AG20443 (cell line): ENCODE data around the gene DEGS1.

Source experiments
- DNase-seq: peaks from one replicate; pipeline ENCODE4 v3.0.0; 2012; ENCODE audit warnings: low spot score, mixed read lengths

Gene DEGS1

DNA sequence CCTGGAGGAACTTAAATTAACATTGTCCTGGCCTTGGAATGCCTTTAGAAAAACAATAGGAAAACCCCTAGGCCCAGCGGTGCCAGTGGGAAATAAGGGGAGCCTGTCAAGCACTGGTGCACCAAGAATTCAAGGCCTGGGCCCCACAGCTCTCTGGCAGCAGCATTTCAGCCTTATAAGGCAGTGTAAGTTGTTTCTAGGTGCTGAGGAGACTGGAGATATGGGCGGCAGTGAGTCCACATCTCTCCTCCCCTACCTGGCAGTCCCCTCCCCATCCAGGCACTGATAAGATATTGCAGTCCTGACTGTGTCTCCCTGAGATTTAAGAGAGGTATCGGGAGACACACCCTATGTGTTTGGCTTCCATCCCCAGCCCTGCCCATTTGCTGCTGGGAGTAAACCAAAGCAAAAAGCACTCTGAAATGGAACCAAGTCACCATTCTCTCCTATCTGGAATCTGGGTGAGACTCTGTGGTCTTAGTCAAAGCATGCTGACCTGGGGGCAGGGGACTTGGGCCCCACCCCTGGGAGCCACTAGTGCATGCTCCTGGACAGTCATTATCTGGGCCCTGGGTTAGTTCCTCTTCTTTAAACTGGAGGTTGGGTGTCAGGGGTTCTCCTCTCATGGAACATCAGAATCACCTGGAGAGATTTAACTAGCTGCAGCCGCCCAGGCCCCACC lies 30.5 kb downstream of the DEGS1 start:
- no peak for DNase-seq

GRCh38 chr1:224216382-224216781 lies 33.3 kb downstream of the DEGS1 start:
- no peak for DNase-seq

DNA sequence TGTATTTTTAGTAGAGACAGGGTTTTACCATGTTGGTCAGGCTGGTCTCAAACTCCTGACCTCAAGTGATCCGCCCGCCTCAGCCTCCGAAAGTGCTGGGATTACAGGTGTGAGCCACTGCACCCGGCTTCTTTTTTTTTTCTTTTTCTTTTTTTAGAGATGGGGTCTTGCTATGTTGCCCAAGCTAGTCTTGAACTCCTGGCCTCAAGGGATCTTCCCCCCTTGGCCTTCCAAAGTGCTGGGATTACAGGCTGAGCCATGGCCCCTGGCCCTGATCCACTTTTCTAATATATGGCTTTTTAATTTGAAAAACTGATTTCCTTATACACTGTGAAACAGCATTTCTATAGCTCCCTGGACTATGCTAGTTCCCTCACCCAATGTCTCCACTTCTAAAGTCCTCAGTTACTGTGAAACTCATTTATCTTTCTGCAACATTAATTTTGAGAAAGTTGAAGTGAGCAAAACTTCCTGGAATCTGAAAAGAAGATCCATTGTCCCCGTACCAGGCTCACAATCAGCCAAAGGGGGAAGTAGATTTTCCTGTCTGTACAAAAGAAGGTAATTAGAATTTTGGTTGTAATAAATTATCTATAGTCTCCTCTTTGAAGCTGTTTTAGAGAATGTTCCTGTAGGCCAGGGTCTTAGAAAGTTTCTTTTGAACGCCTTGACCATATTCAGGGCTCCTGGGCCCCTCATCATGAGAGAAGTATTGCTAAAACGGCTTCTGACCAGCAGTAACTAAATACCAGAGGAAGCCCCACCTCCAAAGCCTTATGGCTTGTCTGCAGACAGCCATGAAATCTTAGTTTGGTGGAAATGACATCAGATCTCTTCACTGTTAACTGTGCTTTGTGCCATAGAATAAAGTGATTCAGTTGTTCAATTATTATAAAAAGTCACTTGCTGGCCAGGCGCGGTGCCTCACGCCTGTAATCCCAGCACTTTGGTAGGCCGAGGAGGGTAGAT lies 34.9 kb downstream of the DEGS1 start:
- no peak for DNase-seq

DNA sequence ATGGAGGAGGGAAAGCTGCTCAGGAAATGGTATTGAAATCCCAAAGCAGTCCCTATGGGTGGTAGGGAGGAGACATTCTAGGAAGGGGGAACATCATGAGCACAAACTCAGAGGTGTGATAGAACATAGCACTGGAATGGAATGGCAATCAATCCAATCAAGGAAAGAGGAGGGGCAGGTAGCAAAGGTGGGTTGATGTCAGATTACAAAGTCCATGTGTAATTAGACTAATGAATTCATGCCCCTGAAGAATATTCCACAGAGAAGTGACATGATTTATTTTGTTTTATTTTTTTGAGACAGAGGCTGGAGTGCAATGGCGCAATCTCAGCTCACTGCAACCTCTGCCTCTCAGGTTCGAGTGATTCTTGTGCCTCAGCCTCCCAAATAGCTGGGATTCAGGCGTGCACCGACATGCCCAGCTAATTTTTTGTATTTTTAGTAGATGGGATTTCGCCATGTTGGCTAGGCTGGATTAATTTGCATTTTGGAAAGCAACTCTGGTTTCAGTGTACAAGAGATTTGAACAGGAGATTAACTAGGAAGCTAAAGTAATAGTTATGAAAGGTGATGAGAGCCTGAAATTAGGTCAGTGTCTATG lies 36.1 kb downstream of the DEGS1 start:
- DNase-seq = no peak

GRCh38 chr1:224219612-224220059 lies 36.6 kb downstream of the DEGS1 start:
- DNase-seq = no peak

GRCh38 chr1:224223819-224224714 lies 41.0 kb downstream of the DEGS1 start:
- DNase-seq = peak; percentile 79

- no peak for DNase-seq
Observed at GRCh38 chr1:224226849-224227502, 43.9 kb downstream of the DEGS1 start.

- DNase-seq = no peak
Observed at GRCh38 chr1:224234017-224234416, 51.0 kb downstream of the DEGS1 start.

DNA sequence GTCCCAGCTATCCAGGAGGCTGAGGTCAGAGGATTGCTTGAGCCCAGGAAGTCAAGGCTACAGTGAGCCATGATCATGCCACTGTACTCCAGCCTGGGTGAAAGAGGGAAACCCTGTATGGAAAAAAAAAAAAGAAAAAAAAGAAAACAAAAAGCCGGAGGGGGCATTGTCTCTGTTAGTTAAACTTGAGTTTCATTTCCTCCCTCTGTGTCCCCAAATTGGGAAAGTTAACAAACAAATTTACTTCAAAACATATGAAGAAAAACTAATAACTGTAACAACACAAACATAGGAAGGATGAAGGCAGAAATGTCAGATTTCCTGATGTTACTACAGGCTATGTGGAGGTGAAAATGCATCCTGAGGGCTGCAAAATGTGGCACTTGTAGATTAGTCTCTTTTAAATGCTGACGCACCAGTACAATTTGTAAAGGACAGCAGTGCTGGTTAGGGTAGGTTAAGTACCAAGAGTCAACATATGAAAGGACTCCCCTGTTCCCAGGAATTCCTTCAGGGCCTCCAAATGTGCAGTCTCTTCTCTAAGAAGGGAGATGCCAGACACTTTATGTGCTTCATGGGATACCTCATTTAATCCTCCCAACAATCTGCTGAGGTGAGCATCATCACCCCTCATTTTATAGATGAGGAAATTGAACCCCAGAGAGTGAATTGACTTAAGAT lies 52.9 kb downstream of the DEGS1 start:
- DNase-seq = no peak

- DNase-seq = no peak
Observed at GRCh38 chr1:224237119-224237881, 54.3 kb downstream of the DEGS1 start.

DNA sequence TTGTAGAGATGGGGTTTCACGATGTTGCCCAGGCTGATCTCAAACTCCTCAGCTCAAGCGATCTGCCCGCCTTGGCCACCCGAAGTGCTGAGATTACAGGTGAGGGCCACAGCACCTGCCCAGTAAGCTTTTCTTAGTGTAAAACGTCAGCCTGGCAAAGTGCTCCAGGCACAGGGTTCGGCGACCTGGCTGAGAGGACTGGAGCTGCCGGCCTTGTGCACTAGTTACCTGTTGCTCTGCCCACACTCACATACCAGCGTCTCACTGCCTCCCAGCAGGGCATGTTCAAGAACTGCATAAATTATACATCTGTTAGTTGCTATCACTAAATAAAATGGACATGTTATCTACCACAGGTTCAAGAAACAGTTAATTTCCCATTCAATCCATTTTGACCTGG lies 55.2 kb downstream of the DEGS1 start:
- DNase-seq = no peak

- DNase-seq = no peak
Observed at GRCh38 chr1:224238756-224239155, 55.7 kb downstream of the DEGS1 start.
